ENCODE data around the gene CCDC15. TPM values are rescaled to one million over a fixed set of nuclear protein-coding genes. Genes with fewer than 3 reads are reported as not detected.

The CCDC15 gene
- total and polyA plus RNA-seq, 2 of the 13 experiments (the other 11 are each of a cell fraction or from before 2014, with no cell fraction given): 2.2 to 4.6 TPM

- Histone ChIP-seq H3K36me3 (replicated peaks in 1 of 2; ENCODE audit: control insufficient read depth in 1 of 2, insufficient read depth in 2 of 2, low read length in 2 of 2) (peaks cover 0 to under 1% of the 10 kb centered on the region in 2 experiments; a peak in 1 of 5 replicates), H3K9me3 (ENCODE audit: low read length) (peaks cover 9% of the 10 kb centered on the region; the same call in 1 of the 2 replicates), H3K4me2 (ENCODE audit: low read depth, low read length) (no peak overlapping the region), H4K20me1 (ENCODE audit: insufficient read depth, low read length) (no peaks in the 10 kb centered on the region), H3K79me2 (ENCODE audit: insufficient read depth, low read length) (no peaks in the 10 kb centered on the region), H2AFZ (ENCODE audit: low read length) (no peak overlapping the region), H3K27me3 (ENCODE audit: control insufficient read depth in 1 of 2, insufficient read depth in 2 of 2, low read length in 2 of 2) (no peaks in the 10 kb centered on the region), H3K4me1 (ENCODE audit: insufficient read depth, low read length) (no peaks in the 10 kb centered on the region), H3K27ac (ENCODE audit: extremely low read length, insufficient read depth, low read length) (no peak overlapping the region), H3K4me3 (replicated peaks in 1 of 3; ENCODE audit: insufficient read depth in 1 of 3, low read depth in 2 of 3, low read length in 3 of 3) (no peak overlapping the region), H3K9ac (ENCODE audit: insufficient read depth, low read depth, low read length) (no peak overlapping the region)
- ATAC-seq (no peak), FAIRE-seq (no peak), DNase-seq (ENCODE audit: low spot score) (no peak)
- in situ Hi-C loops (cut with HindIII; ENCODE audit: extremely low pct_ligation_motif_present, low pct_unique_long_range_greater_than_20kb): no loop called here
- TF ChIP-seq ZNF446 (CRISPR knock-in tag; IDR thresholded peaks at IDR 0.05): no peak
- TF ChIP-seq SOX5 (CRISPR knock-in tag; IDR thresholded peaks at IDR 0.05; ENCODE audit: borderline replicate concordance): no peak
- TF ChIP-seq ZBTB44 (CRISPR knock-in tag; IDR thresholded peaks at IDR 0.05): no peak
- no peak for TF ChIP-seq SP2 (CRISPR knock-in tag; IDR thresholded peaks at IDR 0.05)
- TF ChIP-seq THRA (CRISPR knock-in tag; IDR thresholded peaks at IDR 0.05; ENCODE audit: borderline replicate concordance): no peak
- intact Hi-C loops (cut with micrococcal nuclease; ENCODE audit: unreplicated experiment): no loop called here
- ChIA-PET POLR2A (no interaction called here), CTCF (ENCODE audit: low intra/inter-chr PET ratio, low total read pairs) (no interaction called here)
- no TSS peak for BruUV-seq (replicated peaks)
These were observed 28.0 kb downstream of the CCDC15 start for GRCh38 chr11:124982043-124982442.

Measured in HepG2 (cell line).